COLO829 (cell line): ENCODE data around the gene IFT172.
"Not testable (repeated sequence)": the region's sequence is repeated elsewhere in the genome, so short reads cannot be mapped to it uniquely, and the experiment has no call there.

Experiments
- DNase-seq: peaks from one replicate; pipeline ENCODE4 v3.0.0; 2012; ENCODE audit warnings: low spot score

IFT172 gene

DNA sequence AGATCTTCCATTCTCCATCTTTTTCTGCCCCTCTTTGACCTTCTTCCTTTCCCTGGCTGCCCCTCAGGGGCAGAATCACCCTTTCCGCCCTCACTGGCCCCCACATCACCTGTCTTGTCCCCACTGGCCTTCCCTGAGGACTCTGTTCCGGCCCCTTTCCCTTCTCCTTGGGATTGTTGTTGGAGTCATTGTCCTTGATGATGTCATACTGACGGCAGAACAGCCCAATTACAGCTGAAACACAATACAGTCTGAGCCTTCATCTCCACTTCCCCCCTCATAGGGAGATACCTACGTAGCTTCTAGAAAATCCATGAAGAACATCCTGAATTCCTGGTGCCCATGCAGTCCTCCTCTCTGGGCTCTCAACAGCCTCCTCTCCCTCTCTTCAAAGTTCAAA is 3.0 kb upstream of the IFT172 start:
- no peak for DNase-seq

DNA sequence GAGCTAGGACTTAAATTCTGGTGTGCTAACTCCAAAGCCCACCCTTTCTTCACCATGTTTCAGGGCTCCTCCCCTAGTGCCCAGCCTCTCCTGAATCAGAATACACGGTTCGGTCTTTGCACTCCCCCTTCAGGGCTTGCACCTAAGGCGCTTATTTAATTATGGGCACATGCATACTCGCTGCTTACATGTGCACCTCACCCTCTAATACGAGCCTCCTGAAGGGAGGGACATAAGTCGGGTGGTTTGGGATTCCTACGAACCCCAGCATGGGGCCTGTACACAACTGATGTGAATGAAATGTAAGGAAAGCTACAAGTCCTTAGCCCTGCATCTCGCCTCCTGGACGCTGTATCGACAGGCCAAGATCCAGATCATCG is 435 bp downstream of the IFT172 start:
- no peak for DNase-seq

DNA sequence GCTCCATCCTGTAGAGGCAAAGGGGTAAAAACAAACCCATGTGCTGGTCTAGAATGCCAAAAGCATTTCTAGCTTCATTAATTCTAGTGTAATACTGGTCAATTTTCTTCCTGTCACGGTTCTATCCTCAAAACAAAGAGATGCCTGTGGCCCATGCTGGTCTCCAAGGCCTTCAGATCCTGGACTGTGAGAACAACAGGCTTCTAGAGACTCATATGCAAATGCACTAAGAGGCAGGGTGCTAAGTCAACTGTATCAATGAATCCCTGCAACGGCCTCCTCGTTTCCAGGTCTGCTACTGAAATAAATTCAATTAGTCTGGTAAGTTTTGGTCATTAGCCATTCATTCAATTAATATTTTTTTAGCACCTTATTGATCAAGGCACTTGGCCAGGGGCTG is 4.0 kb downstream of the IFT172 start:
- peak; percentile 13 for DNase-seq

DNA sequence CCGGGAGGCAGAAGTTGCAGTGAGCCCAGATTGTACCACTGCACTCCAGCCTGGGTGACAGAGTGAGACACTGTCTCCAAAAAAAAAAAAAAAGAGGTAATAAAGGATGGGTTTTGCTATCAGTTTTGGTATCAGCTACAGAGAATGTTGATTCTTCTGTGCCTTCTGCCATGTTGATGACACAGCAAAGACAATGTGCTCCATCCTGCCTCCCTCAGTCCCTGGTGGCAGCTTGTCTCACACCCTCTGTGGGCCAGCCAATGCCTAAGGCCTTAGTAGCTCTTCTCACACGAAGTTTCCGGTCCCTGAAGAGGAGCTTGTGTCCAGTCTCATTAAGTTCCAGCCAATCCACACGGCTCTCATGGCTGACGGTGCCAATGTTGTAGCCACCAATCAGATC is 17.6 kb downstream of the IFT172 start:
- DNase-seq = no peak

DNA sequence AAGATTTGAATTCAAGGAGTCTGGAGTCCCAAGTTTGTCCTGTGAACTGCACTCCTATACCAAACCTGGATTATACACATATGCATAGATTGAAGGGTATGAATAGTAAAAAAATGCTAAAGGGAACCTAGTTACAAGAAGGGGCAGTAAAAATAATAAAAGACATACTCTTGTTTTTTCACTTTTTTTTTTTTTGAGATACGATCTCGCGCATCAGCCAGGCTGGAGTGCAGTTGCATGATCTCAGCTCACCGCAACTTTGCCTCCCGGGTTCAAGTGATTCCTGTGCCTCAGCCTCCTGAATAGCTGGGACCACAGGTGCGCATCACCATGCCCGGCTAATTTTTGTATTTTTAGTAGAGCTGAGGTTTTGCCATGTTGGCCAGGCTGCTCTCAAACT is 25.1 kb downstream of the IFT172 start:
- no peak for DNase-seq

DNA sequence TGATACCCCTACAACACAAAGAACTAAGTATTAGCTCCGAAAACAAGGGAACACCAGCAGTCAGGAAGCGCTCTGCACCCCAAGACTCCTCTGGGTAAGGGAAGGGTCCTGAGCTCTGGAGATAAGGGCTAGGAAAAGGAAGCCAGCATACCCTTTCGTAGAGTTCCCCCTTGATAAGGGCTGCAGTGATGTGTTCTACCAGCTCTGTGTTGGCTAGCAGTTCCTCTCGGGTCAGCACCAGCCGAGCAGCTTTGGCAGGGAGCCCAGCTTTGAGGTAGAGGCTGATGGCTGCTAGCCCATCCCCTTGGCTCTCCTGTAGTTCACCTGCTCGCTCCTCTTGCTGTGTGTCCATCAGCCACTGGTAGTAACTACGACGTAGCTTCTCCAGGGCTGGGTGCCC is 28.4 kb downstream of the IFT172 start:
- no peak for DNase-seq

DNA sequence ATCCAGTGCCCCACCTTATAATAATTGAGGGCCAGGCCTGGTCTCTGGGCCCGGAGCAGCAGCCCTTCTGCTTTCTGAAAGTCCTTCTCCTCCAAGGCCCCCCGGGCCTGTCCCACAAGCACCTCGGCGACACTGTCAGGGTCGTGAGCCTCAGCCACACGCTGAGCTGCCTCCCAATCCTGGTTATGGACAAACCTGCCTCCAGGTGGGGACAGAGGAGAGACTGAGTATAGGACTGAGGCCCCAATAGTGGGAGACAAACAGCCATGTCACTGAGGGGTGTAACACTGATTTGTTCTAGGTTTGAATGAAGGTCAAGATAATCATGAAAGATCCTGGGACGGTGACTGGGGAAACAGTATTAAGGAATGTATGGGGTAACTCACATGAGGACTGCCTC is 35.6 kb downstream of the IFT172 start:
- no peak for DNase-seq

DNA sequence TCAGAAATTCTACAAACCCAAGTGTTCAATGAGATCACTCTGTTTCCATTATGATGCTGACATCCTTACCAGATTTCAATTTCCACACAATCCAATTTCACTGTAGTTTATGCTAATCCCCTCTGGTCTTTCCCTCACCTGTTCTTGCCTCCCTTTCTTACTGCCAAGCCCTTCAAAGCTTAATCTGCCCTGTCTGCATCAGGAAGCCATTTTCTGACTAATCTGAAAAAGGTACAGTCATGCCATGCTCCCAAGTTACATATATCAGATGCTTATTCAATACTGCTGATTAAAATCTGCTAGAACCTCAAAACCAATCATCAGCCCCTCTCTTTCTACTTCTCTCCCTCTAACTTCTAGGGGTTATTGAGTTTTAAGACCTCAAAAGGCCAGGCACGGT is 38.4 kb downstream of the IFT172 start:
- DNase-seq = no peak

DNA sequence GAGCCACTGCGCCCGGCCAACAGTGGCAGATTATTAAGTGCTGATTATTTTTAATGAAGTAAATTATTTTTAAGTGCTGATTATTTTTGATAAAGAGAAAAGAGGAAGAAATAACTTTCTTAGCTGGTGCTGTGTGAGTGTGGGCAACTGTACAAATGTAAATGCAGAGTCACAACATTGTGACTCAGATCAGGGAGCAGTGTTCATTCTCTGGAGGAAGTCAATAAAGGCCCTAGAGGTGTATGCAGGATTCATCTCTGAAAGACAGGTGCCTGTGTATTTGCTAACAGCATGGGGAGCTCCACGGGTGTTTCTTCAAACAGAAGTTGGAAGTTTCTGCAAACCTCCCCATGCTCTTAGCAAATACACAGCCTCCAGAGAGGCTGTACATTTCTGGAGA is 41.2 kb downstream of the IFT172 start:
- no peak for DNase-seq

DNA sequence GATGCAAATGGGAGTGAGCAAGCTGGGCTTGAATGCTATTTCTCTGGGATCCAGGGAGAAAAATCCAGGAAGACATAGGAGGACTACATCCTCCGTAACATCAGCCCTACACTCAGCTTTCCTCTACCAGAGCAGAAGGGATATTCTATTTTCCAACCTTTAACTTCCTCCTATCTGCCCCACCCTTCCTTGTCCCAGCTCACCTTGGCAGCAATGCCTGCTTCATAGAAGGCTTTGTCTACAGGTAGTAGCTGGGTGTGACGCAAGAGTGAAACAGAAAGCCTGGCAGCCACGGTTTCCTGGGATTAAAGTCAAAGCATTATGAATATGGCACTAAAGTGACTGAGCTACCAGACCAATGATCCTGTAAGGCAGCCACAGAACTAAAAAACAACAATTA is 43.5 kb downstream of the IFT172 start:
- DNase-seq = no peak

DNA sequence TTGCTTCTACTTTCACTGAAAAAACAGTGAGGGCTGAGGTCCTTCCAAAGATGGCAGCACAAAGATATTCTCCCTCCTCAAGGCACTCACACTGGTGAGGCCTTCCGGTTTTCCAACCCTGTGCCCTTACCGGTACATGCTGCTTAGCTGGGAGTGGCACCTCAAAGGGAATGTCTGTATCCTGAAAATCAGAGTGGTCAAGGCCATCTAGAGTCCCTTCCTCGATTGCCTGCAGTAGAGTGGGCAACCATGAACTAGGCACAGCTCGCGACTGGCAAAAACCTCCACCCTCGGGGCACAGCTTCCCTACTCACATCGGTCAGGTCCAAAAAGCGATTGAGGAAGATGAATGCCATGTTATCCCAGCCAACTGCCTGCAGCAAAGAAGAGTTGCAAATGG is 43.9 kb downstream of the IFT172 start:
- DNase-seq = no peak

DNA sequence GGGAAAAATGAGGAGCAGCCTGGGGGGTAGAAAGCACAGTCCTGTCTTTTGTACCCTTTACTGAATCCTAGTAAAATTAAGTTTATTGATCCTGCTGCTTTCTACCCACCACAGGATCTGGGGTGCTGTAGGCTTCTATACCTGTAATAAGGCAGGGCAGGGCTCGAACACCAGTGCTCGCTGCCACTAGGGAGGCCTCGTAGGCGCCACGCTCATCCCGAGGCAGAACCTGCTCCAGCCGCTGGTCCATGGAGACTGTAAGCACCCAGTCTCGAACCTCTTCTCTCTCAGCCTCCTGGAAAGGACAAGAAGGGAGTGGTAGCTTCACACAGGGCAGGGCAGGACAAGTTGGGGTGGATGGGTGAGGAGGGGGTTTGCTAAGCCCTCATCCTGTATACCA is 44.4 kb downstream of the IFT172 start:
- no peak for DNase-seq

DNA sequence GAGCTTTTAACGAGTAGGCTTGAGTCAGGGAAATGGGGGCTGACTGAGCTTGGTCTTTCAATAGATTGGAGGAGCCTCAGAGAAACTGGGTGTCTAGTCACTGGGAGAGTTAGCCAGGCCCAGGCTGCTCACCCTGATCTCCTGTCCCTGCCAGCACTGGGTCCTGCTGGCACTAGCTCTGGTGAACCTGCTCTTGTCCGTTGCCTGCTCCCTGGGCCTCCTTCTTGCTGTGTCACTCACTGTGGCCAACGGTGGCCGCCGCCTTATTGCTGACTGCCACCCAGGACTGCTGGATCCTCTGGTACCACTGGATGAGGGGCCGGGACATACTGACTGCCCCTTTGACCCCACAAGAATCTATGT is 46.6 kb downstream of the IFT172 start:
- no peak for DNase-seq

DNA sequence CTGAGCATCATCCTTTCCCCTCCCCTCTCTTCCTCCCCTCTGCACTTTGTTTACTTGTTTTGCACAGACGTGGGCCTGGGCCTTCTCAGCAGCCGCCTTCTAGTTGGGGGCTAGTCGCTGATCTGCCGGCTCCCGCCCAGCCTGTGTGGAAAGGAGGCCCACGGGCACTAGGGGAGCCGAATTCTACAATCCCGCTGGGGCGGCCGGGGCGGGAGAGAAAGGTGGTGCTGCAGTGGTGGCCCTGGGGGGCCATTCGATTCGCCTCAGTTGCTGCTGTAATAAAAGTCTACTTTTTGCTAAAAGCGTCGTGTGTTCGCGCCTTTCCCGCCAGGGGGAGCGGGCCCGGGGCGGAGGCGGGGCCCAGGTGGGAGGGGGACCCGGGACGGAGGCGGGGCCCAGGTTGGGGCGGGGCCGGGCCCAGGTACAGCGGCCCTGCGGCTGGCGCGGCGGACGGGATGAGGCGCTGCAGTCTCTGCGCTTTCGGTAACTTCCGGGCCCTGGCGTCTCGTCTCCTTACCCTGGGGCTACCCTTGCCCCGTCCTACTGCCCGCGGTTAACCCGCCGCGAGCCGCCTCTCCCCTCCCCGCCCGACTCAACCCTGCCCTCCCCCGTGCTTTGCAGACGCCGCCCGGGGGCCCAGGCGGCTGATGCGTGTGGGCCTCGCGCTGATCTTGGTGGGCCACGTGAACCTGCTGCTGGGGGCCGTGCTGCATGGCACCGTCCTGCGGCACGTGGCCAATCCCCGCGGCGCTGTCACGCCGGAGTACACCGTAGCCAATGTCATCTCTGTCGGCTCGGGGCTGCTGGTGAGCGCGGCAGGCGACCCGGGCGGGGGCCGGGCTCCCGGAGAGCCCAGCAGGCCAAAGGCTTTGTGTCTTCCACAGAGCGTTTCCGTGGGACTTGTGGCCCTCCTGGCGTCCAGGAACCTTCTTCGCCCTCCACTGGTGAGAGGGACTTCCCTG is 47.3 kb downstream of the IFT172 start, which contains the start of gene KRTCAP3:
Gene KRTCAP3 (plus strand): TSS at position 424 of the 962 bp plus-strand sequence. CDS start 32 bp downstream, at position 456.
- DNase-seq = no peak

DNA sequence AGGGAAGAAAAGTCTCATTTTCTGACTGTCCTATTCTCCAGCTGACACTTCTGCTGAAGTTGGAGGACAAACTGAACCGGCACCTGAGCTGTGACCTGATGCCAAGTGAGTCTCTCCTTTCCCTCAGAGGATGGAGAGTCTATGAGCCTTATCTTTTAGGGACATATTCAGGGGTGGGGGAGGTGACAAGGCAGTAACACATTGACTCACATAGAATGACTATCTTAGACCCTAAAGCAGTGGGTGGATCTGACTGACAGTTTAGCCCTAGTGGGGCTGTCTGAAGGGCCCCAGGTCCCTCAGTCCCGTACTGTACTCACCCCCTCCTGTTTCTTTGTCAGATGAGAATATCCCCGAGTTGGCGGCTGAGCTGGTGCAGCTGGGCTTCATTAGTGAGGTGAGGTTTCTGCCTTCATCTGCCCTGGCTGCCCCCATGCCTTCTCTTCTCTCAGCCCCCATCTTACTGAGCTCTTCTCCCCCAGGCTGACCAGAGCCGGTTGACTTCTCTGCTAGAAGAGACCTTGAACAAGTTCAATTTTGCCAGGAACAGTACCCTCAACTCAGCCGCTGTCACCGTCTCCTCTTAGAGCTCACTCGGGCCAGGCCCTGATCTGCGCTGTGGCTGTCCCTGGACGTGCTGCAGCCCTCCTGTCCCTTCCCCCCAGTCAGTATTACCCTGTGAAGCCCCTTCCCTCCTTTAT is 48.2 kb downstream of the IFT172 start:
- no peak for DNase-seq

DNA sequence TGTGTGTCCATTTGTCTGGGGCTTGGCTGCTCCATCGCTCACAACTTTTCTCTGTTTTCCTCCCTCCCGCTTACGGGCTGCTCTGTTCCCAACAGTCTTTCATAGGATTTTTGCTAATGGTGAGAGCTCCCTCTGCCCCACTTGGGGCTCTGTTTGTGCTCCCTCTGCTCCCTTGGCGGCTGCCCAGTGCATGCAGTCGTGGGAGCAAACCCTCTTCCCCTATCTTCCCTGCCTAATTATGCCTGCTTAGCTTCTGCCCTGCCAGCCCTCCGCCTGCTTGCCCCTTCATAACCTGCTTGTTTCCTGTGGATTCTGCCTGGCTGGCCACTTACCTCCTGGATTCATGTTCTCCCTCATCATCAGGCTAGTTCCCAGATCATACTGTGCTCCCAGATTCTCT is 53.9 kb downstream of the IFT172 start:
- DNase-seq = no peak

DNA sequence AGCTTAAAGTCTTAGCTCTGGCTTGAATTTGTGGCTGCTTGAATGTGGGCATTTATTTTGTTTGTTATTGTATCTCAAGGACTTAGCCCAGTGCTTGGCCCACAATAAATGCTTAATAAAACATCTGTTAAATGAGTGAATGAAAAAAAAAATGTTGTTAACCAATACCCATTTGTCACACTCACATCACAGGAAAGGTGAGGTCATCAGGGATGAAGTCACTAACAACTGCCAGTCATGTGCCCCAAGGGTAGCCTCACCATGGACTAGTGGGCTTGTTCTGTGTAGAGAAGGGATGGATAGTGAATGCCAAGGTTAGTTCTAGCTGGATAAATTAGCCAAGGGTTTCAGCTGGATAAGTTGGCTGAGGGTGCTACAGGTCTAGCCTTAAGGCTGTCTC is 58.1 kb downstream of the IFT172 start:
- DNase-seq = no peak

DNA sequence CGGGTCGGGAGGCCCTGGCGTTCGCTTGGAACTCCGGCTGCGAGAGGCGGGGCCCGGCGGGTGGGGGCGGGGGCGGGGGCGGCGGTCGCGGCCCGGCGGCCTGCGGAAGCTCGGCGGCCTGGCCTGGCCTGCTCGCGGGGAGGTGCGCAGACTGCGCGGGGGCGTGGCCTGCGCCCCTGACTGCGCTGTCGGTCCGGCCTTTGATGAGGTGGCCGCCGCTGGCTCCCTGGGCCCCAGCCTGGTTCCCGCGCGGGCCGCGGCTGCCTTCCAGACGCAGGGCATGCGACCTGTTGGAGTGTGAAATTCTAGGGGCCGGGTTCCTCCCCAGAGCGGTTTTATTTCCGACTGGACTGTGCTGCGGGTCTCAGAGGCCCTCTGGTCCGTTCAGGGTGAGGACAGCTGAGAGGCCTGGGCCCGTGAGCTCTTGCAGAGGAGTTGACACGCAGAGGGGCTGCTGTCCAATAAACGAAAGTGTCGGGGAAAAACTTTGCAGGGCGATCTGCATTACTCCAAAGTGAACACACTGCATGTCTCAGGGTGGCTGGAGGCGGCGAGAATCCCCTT is 60.5 kb downstream of the IFT172 start:
- peak; percentile 76 for DNase-seq

DNA sequence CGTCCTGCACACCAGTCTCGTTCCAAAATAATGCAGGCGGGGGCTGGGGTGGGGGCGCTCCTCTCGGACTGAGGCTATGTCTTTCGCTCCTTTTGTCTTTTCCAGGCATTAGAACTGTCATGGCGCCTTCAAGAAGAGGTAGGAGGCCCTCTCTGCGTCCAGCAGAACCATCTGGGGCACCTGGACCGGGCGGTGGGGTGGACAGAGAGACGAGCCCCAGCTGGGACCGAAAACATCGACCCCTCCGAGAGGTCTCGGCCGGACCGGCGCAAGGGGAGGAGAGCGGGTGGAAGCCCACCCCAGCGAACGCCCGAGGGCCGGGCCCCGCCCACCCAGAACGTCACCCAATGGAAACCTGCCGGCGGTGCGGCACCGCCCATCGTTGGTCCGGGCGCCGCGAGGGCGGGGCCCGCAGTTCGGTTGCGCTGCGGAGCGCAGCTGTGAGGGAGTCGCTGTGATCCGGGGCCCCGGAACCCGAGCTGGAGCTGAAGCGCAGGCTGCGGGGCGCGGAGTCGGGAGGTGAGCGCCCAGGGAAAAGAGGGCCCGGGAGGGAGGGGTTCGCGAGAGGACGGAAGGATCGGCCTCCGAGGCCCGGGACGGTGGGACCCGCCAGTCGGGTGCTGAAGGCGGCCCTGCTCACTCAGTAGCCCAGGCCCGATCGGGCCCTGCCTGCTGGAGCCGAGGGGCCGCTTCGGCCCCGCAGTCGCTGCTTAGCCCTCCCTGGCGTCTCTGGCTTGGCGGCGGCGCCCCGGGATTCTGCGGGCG is 61.1 kb downstream of the IFT172 start, which contains the start of gene NRBP1:
Gene NRBP1 (plus strand): TSS at position 419 of the 765 bp plus-strand sequence. CDS start 4,643 bp downstream, outside the sequence.
- DNase-seq = peak; percentile 84

DNA sequence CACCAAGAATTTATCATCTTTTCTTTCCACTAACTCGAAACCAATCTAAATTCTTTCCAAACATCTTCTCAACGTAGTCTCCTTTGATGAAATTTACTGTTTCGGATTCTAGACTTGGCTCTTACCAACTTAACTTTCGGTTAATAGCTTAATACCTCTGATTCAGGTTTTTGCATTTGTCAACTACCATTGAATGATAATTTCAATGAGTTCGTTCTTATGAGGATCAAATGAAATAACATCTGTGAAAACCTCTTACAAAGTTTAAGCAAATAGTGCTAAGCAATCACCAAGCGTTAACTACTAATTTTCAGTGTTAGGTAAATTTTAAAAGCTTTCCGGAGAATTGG is 61.7 kb downstream of the IFT172 start:
- no peak for DNase-seq

DNA sequence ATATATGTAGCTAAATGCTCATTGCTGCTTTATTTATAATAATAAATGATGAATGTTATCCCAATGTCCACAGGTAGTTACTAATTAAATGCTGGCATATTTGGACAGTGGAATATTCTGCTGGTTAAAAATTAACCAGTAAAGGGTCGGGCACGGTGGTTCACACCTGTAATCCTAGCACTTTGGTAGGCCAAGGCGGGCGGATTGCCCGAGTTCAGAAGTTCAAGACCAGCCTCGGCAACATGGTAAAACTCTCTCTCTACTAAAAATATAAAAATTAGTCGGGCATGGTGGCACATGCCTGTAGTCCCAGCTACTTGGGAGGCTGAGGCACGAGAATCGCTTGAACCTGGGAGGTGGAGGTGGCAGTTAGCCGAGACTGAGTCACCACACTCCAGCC is 64.5 kb downstream of the IFT172 start:
- not testable (repeated sequence) for DNase-seq

DNA sequence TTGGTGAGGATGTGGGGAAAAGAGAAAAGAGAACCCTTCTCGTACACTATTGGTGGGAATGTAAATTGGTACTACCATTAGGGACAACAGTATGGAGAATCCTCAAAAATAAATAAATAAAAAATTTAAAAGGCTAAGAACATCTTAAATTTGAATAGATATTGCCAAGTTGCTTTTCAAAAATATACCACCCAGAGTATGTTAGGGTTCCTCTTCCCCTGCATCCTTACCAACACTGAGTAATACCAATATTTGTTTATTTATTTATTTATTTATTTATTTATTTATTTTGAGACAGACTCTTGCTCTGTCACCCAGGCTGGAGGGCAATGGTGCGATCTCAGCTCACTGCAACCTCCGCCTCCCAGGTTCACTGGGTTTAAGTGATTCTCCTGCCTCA is 66.6 kb downstream of the IFT172 start:
- DNase-seq = no peak
